ENCODE data around the gene HAUS8.

DNA sequence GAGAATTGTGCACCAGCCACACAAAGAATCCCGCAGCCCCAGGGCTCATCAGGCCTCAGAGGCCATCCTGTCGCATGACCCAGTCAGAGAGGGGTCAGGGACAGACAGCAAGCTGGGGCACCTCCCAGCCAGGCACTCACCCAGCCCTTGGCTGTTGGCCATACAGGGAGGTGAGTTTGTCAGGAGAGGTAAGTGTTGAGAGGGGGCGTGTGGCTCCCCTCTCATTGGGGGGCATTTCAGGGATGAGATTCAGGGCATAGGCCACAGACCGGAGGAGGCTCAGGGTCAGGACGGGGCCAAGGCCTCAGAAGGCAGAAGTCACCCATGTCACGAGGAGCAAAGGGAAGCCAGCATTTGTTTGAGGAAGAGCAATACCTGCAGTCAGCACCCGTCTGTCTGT is 37.4 kb upstream of the HAUS8 start:
- TF ChIP-seq, protein P1, sequence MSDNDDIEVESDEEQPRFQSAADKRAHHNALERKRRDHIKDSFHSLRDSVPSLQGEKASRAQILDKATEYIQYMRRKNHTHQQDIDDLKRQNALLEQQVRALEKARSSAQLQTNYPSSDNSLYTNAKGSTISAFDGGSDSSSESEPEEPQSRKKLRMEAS (IDR thresholded peaks at IDR 0.05) = no peak
- TF ChIP-seq RAD21 (IDR thresholded peaks at IDR 0.05 in 1 of 2, conservative IDR thresholded peaks at IDR 0.05 in 1 of 2; ENCODE audit: low read depth in 2 of 2, low read length in 2 of 2) (no peak), JUN (IDR thresholded peaks at IDR 0.05; ENCODE audit: low read depth, low read length) (no peak), HDAC6 (IDR thresholded peaks at IDR 0.05; ENCODE audit: low read depth, low read length) (no peak), TAF7 (optimal IDR thresholded peaks at IDR 0.05; ENCODE audit: borderline replicate concordance, low read depth, low read length) (no peak), POLR2A (IDR thresholded peaks at IDR 0.05; ENCODE audit: control extremely low read depth in 1 of 2, low read depth in 2 of 2, low read length in 2 of 2) (no peak), RNF2 (IDR thresholded peaks at IDR 0.05; ENCODE audit: borderline replicate concordance, low read depth, low read length, missing control alignments, poor library complexity, severe bottlenecking) (no peak)
- TF ChIP-seq, protein P2, sequence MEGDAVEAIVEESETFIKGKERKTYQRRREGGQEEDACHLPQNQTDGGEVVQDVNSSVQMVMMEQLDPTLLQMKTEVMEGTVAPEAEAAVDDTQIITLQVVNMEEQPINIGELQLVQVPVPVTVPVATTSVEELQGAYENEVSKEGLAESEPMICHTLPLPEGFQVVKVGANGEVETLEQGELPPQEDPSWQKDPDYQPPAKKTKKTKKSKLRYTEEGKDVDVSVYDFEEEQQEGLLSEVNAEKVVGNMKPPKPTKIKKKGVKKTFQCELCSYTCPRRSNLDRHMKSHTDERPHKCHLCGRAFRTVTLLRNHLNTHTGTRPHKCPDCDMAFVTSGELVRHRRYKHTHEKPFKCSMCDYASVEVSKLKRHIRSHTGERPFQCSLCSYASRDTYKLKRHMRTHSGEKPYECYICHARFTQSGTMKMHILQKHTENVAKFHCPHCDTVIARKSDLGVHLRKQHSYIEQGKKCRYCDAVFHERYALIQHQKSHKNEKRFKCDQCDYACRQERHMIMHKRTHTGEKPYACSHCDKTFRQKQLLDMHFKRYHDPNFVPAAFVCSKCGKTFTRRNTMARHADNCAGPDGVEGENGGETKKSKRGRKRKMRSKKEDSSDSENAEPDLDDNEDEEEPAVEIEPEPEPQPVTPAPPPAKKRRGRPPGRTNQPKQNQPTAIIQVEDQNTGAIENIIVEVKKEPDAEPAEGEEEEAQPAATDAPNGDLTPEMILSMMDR (IDR thresholded peaks at IDR 0.05; ENCODE audit: control extremely low read depth in 1 of 3, insufficient read depth in 1 of 3, low read depth in 1 of 3, low read length in 3 of 3) = no peak

All from H1 (cell line).